GM18870 (cell line): ENCODE measurements around the gene XYLT1.

ENCODE experiments used
- ATAC-seq: cut with Tn5 transposase; IDR thresholded peaks from one replicate; pipeline ENCODE4 v1.9.1; 2021; ENCODE audit warnings: moderate library complexity; ENCODE audit not compliant: unreplicated experiment

XYLT1 gene

DNA sequence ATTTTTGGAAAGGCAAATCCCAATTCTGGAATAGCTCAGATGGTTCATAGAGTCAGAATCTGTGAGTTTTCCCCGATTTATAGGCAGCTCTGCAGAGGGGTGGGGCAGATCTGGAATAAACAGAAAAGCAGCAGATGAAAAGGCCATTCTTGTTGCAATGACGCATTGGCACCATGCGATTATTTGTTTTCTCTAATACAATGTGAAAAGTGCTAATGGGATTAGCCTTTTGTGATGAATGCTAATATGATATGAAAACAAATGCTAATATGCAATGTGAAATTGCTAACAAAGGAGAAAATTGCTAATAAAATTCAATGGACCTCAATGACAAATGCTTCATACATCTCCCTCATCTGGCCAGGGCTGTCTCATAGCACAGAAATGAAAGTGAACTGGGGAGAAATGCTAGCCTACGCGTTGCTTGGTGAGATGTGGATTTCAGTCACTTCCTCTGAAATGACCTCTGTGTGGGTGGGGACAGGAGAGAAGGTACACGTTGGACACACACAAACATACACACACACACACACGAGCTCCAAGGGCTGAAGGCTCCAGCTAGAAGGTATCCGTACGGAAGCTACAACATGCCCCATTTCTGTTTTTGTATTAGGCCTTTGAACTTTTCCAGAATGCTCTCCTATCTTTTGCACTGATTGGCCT is 394.5 kb downstream of the XYLT1 start:
- no peak for ATAC-seq

DNA sequence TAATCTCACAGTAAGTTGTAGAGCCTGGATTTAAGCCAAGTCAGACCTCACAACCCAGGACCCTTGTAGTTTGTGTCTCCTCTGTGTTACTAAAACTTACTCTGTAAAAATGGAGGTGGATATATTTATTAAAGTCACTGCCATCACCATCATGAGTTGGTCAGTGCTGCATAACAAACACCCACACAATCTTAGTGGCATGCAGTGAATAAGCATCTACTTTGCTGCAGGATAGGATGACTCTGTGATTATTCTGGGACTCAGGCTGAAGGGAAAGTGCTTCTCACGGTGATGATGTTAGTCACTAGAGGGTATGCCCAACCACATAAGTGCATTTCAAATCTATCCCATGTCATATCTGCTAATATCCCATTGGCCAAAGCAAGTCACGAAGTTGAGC is 398.7 kb downstream of the XYLT1 start:
- ATAC-seq = no peak

- ATAC-seq = peak; percentile 85
These were observed 399.7 kb downstream of the XYLT1 start for GRCh38 chr16:17070882-17071592.

DNA sequence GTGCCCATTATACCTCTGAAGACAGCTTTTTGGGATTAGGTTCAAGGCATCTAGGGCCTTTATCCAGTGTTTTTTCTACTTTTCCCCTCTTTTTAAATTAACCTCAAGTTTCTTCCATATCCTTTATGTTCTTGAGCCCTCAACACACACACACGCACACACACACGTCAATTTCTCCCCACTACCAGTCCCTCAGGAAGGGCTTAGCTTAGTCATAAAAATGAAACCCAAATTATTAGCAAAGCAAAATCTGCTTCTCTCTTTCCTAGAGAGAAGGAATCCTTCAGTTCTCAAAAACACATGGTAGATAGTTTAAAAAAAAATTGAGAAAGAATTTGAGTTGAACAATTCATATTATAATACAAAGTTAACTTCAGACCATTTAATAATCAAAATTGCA is 401.1 kb downstream of the XYLT1 start:
- ATAC-seq = no peak

DNA sequence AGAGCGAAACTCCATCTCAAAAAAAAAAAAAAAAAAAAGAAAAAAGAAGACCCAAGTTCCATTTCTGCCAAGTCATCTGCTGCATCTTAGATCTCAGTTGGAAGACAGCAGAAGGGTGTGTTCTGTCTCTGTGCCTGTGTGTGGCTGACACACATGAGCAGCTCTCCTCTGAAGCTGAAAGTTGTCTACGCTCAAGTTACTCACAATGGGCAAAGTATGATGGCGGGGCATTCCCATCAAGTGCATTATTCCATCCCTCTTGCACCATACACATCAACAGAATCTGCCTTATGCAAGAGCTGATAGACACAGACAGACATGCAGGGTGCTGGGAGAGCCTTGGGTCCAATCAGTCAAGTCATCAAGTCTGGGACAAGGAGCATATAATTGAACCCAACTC is 402.2 kb downstream of the XYLT1 start:
- ATAC-seq = no peak

GRCh38 chr16:17067882-17068281 is 402.9 kb downstream of the XYLT1 start:
- ATAC-seq = no peak

DNA sequence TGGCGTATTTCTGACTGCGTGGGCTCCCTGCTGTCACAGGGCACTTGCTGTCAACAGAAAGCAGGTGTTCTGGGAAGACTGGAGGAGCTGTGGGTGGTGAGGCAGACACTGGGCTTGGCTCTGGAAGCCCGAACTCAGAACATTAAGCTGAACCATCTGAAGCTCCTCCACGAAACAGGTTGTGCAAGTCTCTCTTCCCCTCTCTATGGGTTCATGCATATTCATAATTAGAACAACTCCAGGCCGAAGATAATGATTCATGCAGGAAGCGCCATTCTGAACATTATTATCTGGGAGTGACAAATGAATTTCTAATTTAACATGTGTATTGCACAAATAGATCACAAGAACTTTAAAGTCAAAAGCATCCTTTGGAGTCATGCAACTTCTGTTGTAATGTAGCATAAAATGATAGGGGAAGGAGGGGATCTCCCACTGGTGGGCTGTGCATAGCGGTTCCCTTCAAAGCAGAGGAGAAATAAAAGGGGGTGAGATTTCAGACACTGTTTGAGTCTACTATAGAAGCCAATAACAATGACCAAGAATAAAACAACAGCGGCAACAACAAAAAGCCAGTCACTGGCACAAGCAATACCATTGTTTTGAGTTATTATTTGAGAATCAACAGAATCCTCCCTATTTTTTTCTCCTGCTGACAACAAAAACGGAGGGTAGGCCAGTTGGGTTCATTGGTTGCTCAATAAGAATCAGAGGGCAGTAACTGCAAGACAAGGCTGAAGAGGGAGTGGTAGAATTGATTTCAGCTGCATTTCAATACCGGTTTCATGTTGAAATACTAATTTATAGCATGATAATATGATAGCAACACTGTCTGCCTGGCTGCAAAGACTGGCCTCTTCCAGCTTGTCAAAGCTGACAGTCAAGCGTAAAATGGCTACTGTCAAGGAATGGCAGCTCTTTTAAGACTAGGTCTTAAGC is 407.3 kb downstream of the XYLT1 start:
- ATAC-seq = no peak

- no peak for ATAC-seq
These were observed 408.1 kb downstream of the XYLT1 start for GRCh38 chr16:17062676-17063075.

- no peak for ATAC-seq
These were observed 409.4 kb downstream of the XYLT1 start for GRCh38 chr16:17061326-17061725.

- no peak for ATAC-seq
These were observed 412.3 kb downstream of the XYLT1 start for GRCh38 chr16:17058471-17058870.

GRCh38 chr16:17056666-17057065 is 414.1 kb downstream of the XYLT1 start:
- ATAC-seq = no peak

- ATAC-seq = no peak
These were observed 417.1 kb downstream of the XYLT1 start for GRCh38 chr16:17053536-17054160.
